K562 (cell line): ENCODE data around the gene DYRK1A.

Experiments
- CAMTA2 ChIP-seq: fragments of 250-450 bp; sonication (Bioruptor Pico); conservative IDR thresholded peaks from 2 replicates; pipeline ENCODE4 v1.5.1; 2022
- CEBPG ChIP-seq, 3 experiments: fragments of 200-800 bp in 1 of 3; sonication (Bioruptor generic) in 1 of 3; sonication (generic) in 1 of 3; formaldehyde crosslinking in 1 of 3; IDR thresholded peaks in 2 of 3; conservative IDR thresholded peaks in 1 of 3; 2 replicates each; pipeline versions ENCODE4 v1.6.1 to v1.8.0; 2016 to 2022; ENCODE audit warnings: missing compliant biosample characterization in 2 of 3, missing genetic modification characterization in 2 of 3, mild to moderate bottlenecking in 1 of 3, missing genetic modification reagents in 1 of 3
- ELF4 ChIP-seq: fragments of 450-650 bp; formaldehyde crosslinking; IDR thresholded peaks from 2 replicates; pipeline ENCODE4 v1.4.0; 2022; ENCODE audit warnings: missing genetic modification characterization
- FOXM1 ChIP-seq, 2 experiments: fragments of 450-650 bp in 1 of 2; sonication (generic) in 1 of 2; formaldehyde crosslinking in 1 of 2; IDR thresholded peaks; 2 replicates each; pipeline versions ENCODE4 v1.6.1 to v1.9.0; 2017 to 2022; ENCODE audit warnings: low read depth in 2 of 2, mild to moderate bottlenecking in 2 of 2, missing genetic modification reagents in 1 of 2, moderate library complexity in 1 of 2
- MCM2 ChIP-seq: fragments of 450-650 bp; IDR thresholded peaks from 2 replicates; pipeline ENCODE4 v1.6.1; 2017; ENCODE audit warnings: low read depth, mild to moderate bottlenecking
- NCOA1 ChIP-seq: fragments of 450-650 bp; IDR thresholded peaks from 2 replicates; pipeline ENCODE4 v1.6.1; 2016; ENCODE audit warnings: low read depth
- NFE2 ChIP-seq: IDR thresholded peaks from 2 replicates; pipeline ENCODE4 v1.6.1; 2014; ENCODE audit warnings: antibody characterized with exemption, low read depth
- NFRKB ChIP-seq: fragments of 450-650 bp; IDR thresholded peaks from 2 replicates; pipeline ENCODE4 v1.6.1; 2016; ENCODE audit warnings: low read depth
- REST ChIP-seq, 2 experiments: fragments of 450-650 bp; formaldehyde crosslinking in 1 of 2; IDR thresholded peaks; 2 replicates each; pipeline versions ENCODE4 v1.4.0 to v1.6.1; 2014 to 2020; ENCODE audit warnings: mild to moderate bottlenecking in 2 of 2, borderline replicate concordance in 1 of 2, low read depth in 1 of 2
- TAF1 ChIP-seq: IDR thresholded peaks from 2 replicates; pipeline ENCODE4 v1.6.1; 2011; ENCODE audit warnings: mild to moderate bottlenecking, low read length, moderate library complexity; ENCODE audit not compliant: insufficient read depth, control insufficient read depth, severe bottlenecking; ENCODE audit errors: extremely low read depth
- TCF7 ChIP-seq: sonication (generic); IDR thresholded peaks from 2 replicates; pipeline ENCODE4 v1.6.1; 2016; ENCODE audit warnings: antibody characterized with exemption, borderline replicate concordance
- TEAD4 ChIP-seq, 2 experiments: sonication (generic) in 1 of 2; formaldehyde crosslinking in 1 of 2; IDR thresholded peaks; 2 replicates each; pipeline versions ENCODE4 v1.6.1 to v1.8.0; 2012 to 2022; ENCODE audit warnings: borderline replicate concordance in 1 of 2, inconsistent platforms in 1 of 2, low read length in 1 of 2, mild to moderate bottlenecking in 1 of 2, missing genetic modification reagents in 1 of 2

DNA sequence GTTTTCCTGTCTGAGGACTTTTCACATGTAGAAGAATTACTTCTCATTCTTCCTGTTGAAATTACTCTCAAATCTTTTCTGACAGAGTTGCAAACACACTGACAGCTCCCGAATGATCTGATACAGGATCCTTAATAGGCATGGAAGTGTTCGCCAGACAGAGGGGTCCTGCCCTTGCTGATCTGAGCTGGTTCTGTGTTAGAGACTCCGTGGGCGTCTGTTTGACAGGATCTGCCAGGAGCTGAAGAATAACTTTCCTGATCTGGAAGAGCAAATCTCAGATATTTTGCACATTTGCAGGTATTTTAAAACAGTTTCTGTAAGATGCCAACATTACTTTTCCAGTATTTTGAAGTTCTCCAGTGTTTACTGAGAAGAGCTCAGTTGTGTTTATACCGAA lies 202.3 kb downstream of the DYRK1A start:
- TF ChIP-seq REST (IDR thresholded peaks at IDR 0.05; ENCODE audit: borderline replicate concordance) (no peak), REST (CRISPR knock-in tag; IDR thresholded peaks at IDR 0.05; ENCODE audit: low read depth) (no peak), NCOA1 (no peak), FOXM1 (IDR thresholded peaks at IDR 0.05; ENCODE audit: low read depth) (no peak), FOXM1 (CRISPR knock-in tag; IDR thresholded peaks at IDR 0.05; ENCODE audit: low read depth) (no peak), CAMTA2 (CRISPR knock-in tag) (no peak), TAF1 (no peak), CEBPG (CRISPR knock-in tag; IDR thresholded peaks at IDR 0.05) (no peak), CEBPG (tag; conservative IDR thresholded peaks at IDR 0.05 in 1 of 2, IDR thresholded peaks at IDR 0.05 in 1 of 2) (no peak), ELF4 (CRISPR knock-in tag) (no peak), NFRKB (no peak), TEAD4 (IDR thresholded peaks at IDR 0.05; ENCODE audit: low read length) (no peak), TEAD4 (CRISPR knock-in tag; IDR thresholded peaks at IDR 0.05; ENCODE audit: borderline replicate concordance) (no peak), MCM2 (no peak), NFE2 (no peak), TCF7 (no peak)
